ENCODE measurements around the gene CDH13. TPM values are rescaled to one million over a fixed set of nuclear protein-coding genes. Genes with fewer than 3 reads are reported as not detected.

Gene CDH13
- polyA plus RNA-seq, 1 donor from 2014 or later: 3.2 TPM

DNA sequence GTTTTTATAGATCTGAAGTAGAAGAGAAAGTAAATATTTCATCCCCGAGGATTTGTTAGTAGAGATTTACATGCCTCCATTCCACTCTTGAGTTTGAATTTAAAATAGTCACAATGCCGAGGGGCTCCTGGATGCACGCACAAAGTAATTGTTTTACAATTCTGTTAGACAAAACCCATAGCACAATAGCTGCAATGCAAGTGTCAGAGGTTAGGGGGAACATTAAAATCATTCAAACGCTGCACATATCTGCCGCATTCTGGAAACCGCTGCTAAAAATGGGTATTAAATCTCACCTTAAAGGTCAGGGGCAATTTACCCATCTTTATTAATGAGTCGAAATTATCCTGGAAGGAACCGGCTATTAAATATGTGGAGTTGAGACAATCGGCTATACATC, 652.5 kb downstream of the CDH13 start:
- no peaks in the 10 kb centered on the region for H3K27me3 ChIP-seq (ENCODE audit: insufficient read depth, low read depth, low read length)
- H3K4me3 ChIP-seq (ENCODE audit: low read length): no peak overlapping the region
- no peak overlapping the region for H3K27ac ChIP-seq (ENCODE audit: low read length)
- no peaks in the 10 kb centered on the region for H3F3A ChIP-seq (ENCODE audit: insufficient read depth, low read length, poor library complexity, severe bottlenecking)
- no peak for TF ChIP-seq MXI1 (conservative IDR thresholded peaks at IDR 0.05; ENCODE audit: poor library complexity, severe bottlenecking)
- TF ChIP-seq EP300 (conservative IDR thresholded peaks at IDR 0.05; ENCODE audit: poor library complexity, severe bottlenecking): no peak
- no peak for TF ChIP-seq POLR2AphosphoS5 (IDR thresholded peaks at IDR 0.05)
- no peak for TF ChIP-seq SMC3 (conservative IDR thresholded peaks at IDR 0.05; ENCODE audit: poor library complexity)
- no peak for TF ChIP-seq RAD21 (conservative IDR thresholded peaks at IDR 0.05)
- TF ChIP-seq, protein P1, sequence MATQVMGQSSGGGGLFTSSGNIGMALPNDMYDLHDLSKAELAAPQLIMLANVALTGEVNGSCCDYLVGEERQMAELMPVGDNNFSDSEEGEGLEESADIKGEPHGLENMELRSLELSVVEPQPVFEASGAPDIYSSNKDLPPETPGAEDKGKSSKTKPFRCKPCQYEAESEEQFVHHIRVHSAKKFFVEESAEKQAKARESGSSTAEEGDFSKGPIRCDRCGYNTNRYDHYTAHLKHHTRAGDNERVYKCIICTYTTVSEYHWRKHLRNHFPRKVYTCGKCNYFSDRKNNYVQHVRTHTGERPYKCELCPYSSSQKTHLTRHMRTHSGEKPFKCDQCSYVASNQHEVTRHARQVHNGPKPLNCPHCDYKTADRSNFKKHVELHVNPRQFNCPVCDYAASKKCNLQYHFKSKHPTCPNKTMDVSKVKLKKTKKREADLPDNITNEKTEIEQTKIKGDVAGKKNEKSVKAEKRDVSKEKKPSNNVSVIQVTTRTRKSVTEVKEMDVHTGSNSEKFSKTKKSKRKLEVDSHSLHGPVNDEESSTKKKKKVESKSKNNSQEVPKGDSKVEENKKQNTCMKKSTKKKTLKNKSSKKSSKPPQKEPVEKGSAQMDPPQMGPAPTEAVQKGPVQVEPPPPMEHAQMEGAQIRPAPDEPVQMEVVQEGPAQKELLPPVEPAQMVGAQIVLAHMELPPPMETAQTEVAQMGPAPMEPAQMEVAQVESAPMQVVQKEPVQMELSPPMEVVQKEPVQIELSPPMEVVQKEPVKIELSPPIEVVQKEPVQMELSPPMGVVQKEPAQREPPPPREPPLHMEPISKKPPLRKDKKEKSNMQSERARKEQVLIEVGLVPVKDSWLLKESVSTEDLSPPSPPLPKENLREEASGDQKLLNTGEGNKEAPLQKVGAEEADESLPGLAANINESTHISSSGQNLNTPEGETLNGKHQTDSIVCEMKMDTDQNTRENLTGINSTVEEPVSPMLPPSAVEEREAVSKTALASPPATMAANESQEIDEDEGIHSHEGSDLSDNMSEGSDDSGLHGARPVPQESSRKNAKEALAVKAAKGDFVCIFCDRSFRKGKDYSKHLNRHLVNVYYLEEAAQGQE (IDR thresholded peaks at IDR 0.05; ENCODE audit: borderline replicate concordance): no peak
- no peak for TF ChIP-seq EZH2 (IDR thresholded peaks at IDR 0.05; ENCODE audit: borderline replicate concordance, insufficient read depth, low read length, poor library complexity, severe bottlenecking)
- TF ChIP-seq TAF1 (IDR thresholded peaks at IDR 0.05; ENCODE audit: low read depth): no peak
- TF ChIP-seq, protein P2, sequence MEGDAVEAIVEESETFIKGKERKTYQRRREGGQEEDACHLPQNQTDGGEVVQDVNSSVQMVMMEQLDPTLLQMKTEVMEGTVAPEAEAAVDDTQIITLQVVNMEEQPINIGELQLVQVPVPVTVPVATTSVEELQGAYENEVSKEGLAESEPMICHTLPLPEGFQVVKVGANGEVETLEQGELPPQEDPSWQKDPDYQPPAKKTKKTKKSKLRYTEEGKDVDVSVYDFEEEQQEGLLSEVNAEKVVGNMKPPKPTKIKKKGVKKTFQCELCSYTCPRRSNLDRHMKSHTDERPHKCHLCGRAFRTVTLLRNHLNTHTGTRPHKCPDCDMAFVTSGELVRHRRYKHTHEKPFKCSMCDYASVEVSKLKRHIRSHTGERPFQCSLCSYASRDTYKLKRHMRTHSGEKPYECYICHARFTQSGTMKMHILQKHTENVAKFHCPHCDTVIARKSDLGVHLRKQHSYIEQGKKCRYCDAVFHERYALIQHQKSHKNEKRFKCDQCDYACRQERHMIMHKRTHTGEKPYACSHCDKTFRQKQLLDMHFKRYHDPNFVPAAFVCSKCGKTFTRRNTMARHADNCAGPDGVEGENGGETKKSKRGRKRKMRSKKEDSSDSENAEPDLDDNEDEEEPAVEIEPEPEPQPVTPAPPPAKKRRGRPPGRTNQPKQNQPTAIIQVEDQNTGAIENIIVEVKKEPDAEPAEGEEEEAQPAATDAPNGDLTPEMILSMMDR (IDR thresholded peaks at IDR 0.05; ENCODE audit: poor library complexity, severe bottlenecking): no peak
- H4K20me1 ChIP-seq (ENCODE audit: insufficient read depth): no peaks in the 10 kb centered on the region
- no peaks in the 10 kb centered on the region for H3K9me3 ChIP-seq (ENCODE audit: low read length)
- no peak overlapping the region for H2AFZ ChIP-seq (ENCODE audit: low read depth, low read length)
- no peaks in the 10 kb centered on the region for H3K36me3 ChIP-seq (ENCODE audit: insufficient read depth, low read length)
- H3K79me2 ChIP-seq (replicated peaks; ENCODE audit: insufficient read depth, low read length): no peaks in the 10 kb centered on the region
- H3K9ac ChIP-seq (ENCODE audit: low read length): no peak overlapping the region
- no peaks in the 10 kb centered on the region for H3K9me2 ChIP-seq (ENCODE audit: insufficient read depth, low read length)
- H3K4me2 ChIP-seq (ENCODE audit: low read length): no peak overlapping the region

DNA sequence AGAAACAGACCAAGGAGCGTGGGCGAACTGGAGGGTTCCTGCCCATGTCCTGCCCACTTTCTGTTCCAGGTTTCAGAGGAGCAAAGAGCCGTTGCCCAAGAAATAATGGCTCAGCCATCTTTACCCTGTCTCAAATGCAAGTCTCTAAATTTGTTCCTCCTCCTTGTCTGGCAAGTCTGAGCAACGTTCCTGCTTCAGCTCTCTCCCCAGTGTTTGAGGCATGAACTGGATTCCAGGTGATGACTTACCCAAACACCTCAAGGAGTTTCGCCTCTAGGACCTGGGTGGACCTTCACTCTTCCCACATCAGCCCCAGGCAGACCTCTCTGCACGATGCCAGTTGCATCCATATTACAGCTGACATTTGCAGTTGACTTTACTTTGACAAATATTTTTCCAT, 659.2 kb downstream of the CDH13 start:
- Histone ChIP-seq H3K9me2 (ENCODE audit: insufficient read depth, low read length) (no peaks in the 10 kb centered on the region), H3K79me2 (replicated peaks; ENCODE audit: insufficient read depth, low read length) (no peaks in the 10 kb centered on the region), H3K9me3 (ENCODE audit: low read length) (no peaks in the 10 kb centered on the region), H3K9ac (ENCODE audit: low read length) (no peak overlapping the region), H3F3A (ENCODE audit: insufficient read depth, low read length, poor library complexity, severe bottlenecking) (no peaks in the 10 kb centered on the region), H2AFZ (ENCODE audit: low read depth, low read length) (no peak overlapping the region), H3K27ac (ENCODE audit: low read length) (no peak overlapping the region), H3K27me3 (ENCODE audit: insufficient read depth, low read depth, low read length) (no peaks in the 10 kb centered on the region), H3K4me2 (ENCODE audit: low read length) (no peak overlapping the region), H3K4me3 (ENCODE audit: low read length) (no peak overlapping the region), H3K36me3 (ENCODE audit: insufficient read depth, low read length) (no peaks in the 10 kb centered on the region), H4K20me1 (ENCODE audit: insufficient read depth) (no peaks in the 10 kb centered on the region)
- TF ChIP-seq, protein P2 (IDR thresholded peaks at IDR 0.05; ENCODE audit: poor library complexity, severe bottlenecking): no peak
- TF ChIP-seq EZH2 (IDR thresholded peaks at IDR 0.05; ENCODE audit: borderline replicate concordance, insufficient read depth, low read length, poor library complexity, severe bottlenecking): no peak
- TF ChIP-seq EP300 (conservative IDR thresholded peaks at IDR 0.05; ENCODE audit: poor library complexity, severe bottlenecking): no peak
- no peak for TF ChIP-seq POLR2AphosphoS5 (IDR thresholded peaks at IDR 0.05)
- no peak for TF ChIP-seq SMC3 (conservative IDR thresholded peaks at IDR 0.05; ENCODE audit: poor library complexity)
- TF ChIP-seq RAD21 (conservative IDR thresholded peaks at IDR 0.05): no peak
- TF ChIP-seq, protein P1 (IDR thresholded peaks at IDR 0.05; ENCODE audit: borderline replicate concordance): no peak
- no peak for TF ChIP-seq MXI1 (conservative IDR thresholded peaks at IDR 0.05; ENCODE audit: poor library complexity, severe bottlenecking)
- TF ChIP-seq TAF1 (IDR thresholded peaks at IDR 0.05; ENCODE audit: low read depth): no peak

Data from neural cell (in vitro differentiated cells).